ENCODE results near the gene TRPV3. TPM values are rescaled to one million over a fixed set of nuclear protein-coding genes. Genes with fewer than 3 reads are reported as not detected.
"Not testable (repeated sequence)": the region's sequence is repeated elsewhere in the genome, so short reads cannot be mapped to it uniquely, and the experiment has no call there.

The TRPV3 gene
- total and polyA plus RNA-seq, 4 donors, result 2.2 to 5.4 (median 3.7) TPM

GRCh38 chr17:3594051-3594800 is 36.6 kb upstream of the TRPV3 start:
- H3K36me3 ChIP-seq (ENCODE audit: control insufficient read depth, insufficient read depth, low read length), result peaks cover 58% of the 10 kb centered on the region
- H3K4me1 ChIP-seq (ENCODE audit: control insufficient read depth, insufficient read depth, low read length), result peaks cover 28% of the 10 kb centered on the region
- DNase-seq (ENCODE audit: low read depth in 4 of 6, low spot score in 6 of 6), result peak in 4 of 6 donors; percentile 3 to 82 (median 12)
- no peak overlapping the region for H3K4me3 ChIP-seq (ENCODE audit: low read depth, low read length)
- 62% methylated on average over 9 of the region's 11 CpGs for WGBS (ENCODE audit: insufficient coverage)
- no peak overlapping the region for H3K27ac ChIP-seq (ENCODE audit: low read depth, low read length)
- H3K9me3 ChIP-seq (ENCODE audit: control insufficient read depth, insufficient read depth, low read length), result no peaks in the 10 kb centered on the region
- H3K27me3 ChIP-seq (ENCODE audit: control insufficient read depth, insufficient read depth, low read length), result no peaks in the 10 kb centered on the region

- Histone ChIP-seq H3K9me3 (ENCODE audit: control insufficient read depth, insufficient read depth, low read length) (no peaks in the 10 kb centered on the region), H3K27me3 (ENCODE audit: control insufficient read depth, insufficient read depth, low read length) (no peaks in the 10 kb centered on the region), H3K4me1 (ENCODE audit: control insufficient read depth, insufficient read depth, low read length) (peaks cover 28% of the 10 kb centered on the region), H3K27ac (ENCODE audit: low read depth, low read length) (no peak overlapping the region), H3K36me3 (ENCODE audit: control insufficient read depth, insufficient read depth, low read length) (peaks cover 67% of the 10 kb centered on the region), H3K4me3 (ENCODE audit: low read depth, low read length) (no peak overlapping the region)
- no peak for DNase-seq (ENCODE audit: low read depth in 4 of 6, low spot score in 6 of 6)
- 96% methylated on average over 5 of the region's 5 CpGs for WGBS (ENCODE audit: insufficient coverage)
Observed at GRCh38 chr17:3593384-3593783, 35.8 kb upstream of the TRPV3 start.

- Histone ChIP-seq H3K27ac (ENCODE audit: low read depth, low read length) (no peak overlapping the region), H3K4me3 (ENCODE audit: low read depth, low read length) (no peak overlapping the region), H3K27me3 (ENCODE audit: control insufficient read depth, insufficient read depth, low read length) (no peaks in the 10 kb centered on the region), H3K36me3 (ENCODE audit: control insufficient read depth, insufficient read depth, low read length) (peaks cover 70% of the 10 kb centered on the region), H3K9me3 (ENCODE audit: control insufficient read depth, insufficient read depth, low read length) (no peaks in the 10 kb centered on the region), H3K4me1 (ENCODE audit: control insufficient read depth, insufficient read depth, low read length) (peaks cover 28% of the 10 kb centered on the region)
- no peak for DNase-seq (ENCODE audit: low read depth in 4 of 6, low spot score in 6 of 6)
- 96% methylated on average over 13 of the region's 15 CpGs for WGBS (ENCODE audit: insufficient coverage)
Observed at GRCh38 chr17:3592216-3592860, 34.7 kb upstream of the TRPV3 start.

GRCh38 chr17:3590768-3591167 is 33.2 kb upstream of the TRPV3 start:
- DNase-seq (ENCODE audit: low read depth in 4 of 6, low spot score in 6 of 6), result no peak
- Histone ChIP-seq H3K36me3 (ENCODE audit: control insufficient read depth, insufficient read depth, low read length) (peaks cover 72% of the 10 kb centered on the region), H3K9me3 (ENCODE audit: control insufficient read depth, insufficient read depth, low read length) (no peaks in the 10 kb centered on the region), H3K4me3 (ENCODE audit: low read depth, low read length) (no peak overlapping the region), H3K27me3 (ENCODE audit: control insufficient read depth, insufficient read depth, low read length) (no peaks in the 10 kb centered on the region), H3K4me1 (ENCODE audit: control insufficient read depth, insufficient read depth, low read length) (peaks cover 20% of the 10 kb centered on the region), H3K27ac (ENCODE audit: low read depth, low read length) (no peak overlapping the region)
- 88% methylated on average over 15 of the region's 15 CpGs for WGBS (ENCODE audit: insufficient coverage)

- no peaks in the 10 kb centered on the region for H3K27me3 ChIP-seq (ENCODE audit: control insufficient read depth, insufficient read depth, low read length)
- H3K36me3 ChIP-seq (ENCODE audit: control insufficient read depth, insufficient read depth, low read length), result peaks cover 77% of the 10 kb centered on the region
- DNase-seq (ENCODE audit: low read depth in 4 of 6, low spot score in 6 of 6), result no peak
- no peak overlapping the region for H3K4me3 ChIP-seq (ENCODE audit: low read depth, low read length)
- no peaks in the 10 kb centered on the region for H3K9me3 ChIP-seq (ENCODE audit: control insufficient read depth, insufficient read depth, low read length)
- 95% methylated on average over 15 of the region's 15 CpGs for WGBS (ENCODE audit: insufficient coverage)
- H3K27ac ChIP-seq (ENCODE audit: low read depth, low read length), result no peak overlapping the region
- H3K4me1 ChIP-seq (ENCODE audit: control insufficient read depth, insufficient read depth, low read length), result peaks cover 18% of the 10 kb centered on the region
Observed at GRCh38 chr17:3590231-3590630, 32.6 kb upstream of the TRPV3 start.

- 94% methylated on average over 22 of the region's 22 CpGs for WGBS (ENCODE audit: insufficient coverage)
- Histone ChIP-seq H3K27ac (ENCODE audit: low read depth, low read length) (no peak overlapping the region), H3K9me3 (ENCODE audit: control insufficient read depth, insufficient read depth, low read length) (no peaks in the 10 kb centered on the region), H3K36me3 (ENCODE audit: control insufficient read depth, insufficient read depth, low read length) (peaks cover 80% of the 10 kb centered on the region), H3K27me3 (ENCODE audit: control insufficient read depth, insufficient read depth, low read length) (no peaks in the 10 kb centered on the region), H3K4me3 (ENCODE audit: low read depth, low read length) (no peak overlapping the region), H3K4me1 (ENCODE audit: control insufficient read depth, insufficient read depth, low read length) (peaks cover 14% of the 10 kb centered on the region)
- DNase-seq (ENCODE audit: low read depth in 4 of 6, low spot score in 6 of 6), result no peak
Observed at GRCh38 chr17:3589784-3590183, 32.2 kb upstream of the TRPV3 start.

- WGBS (ENCODE audit: insufficient coverage), result 96% methylated on average over 15 of the region's 17 CpGs
- DNase-seq (ENCODE audit: low read depth in 4 of 6, low spot score in 6 of 6), result no peak
- Histone ChIP-seq H3K36me3 (ENCODE audit: control insufficient read depth, insufficient read depth, low read length) (peaks cover 79% of the 10 kb centered on the region), H3K4me1 (ENCODE audit: control insufficient read depth, insufficient read depth, low read length) (no peaks in the 10 kb centered on the region), H3K9me3 (ENCODE audit: control insufficient read depth, insufficient read depth, low read length) (no peaks in the 10 kb centered on the region), H3K27ac (ENCODE audit: low read depth, low read length) (no peak overlapping the region), H3K4me3 (ENCODE audit: low read depth, low read length) (no peak overlapping the region), H3K27me3 (ENCODE audit: control insufficient read depth, insufficient read depth, low read length) (no peaks in the 10 kb centered on the region)
Observed at GRCh38 chr17:3585826-3586225, 28.2 kb upstream of the TRPV3 start.

- DNase-seq (ENCODE audit: low read depth in 4 of 6, low spot score in 6 of 6), result no peak
- Histone ChIP-seq H3K4me3 (ENCODE audit: low read depth, low read length) (no peak overlapping the region), H3K4me1 (ENCODE audit: control insufficient read depth, insufficient read depth, low read length) (no peaks in the 10 kb centered on the region), H3K27me3 (ENCODE audit: control insufficient read depth, insufficient read depth, low read length) (no peaks in the 10 kb centered on the region), H3K9me3 (ENCODE audit: control insufficient read depth, insufficient read depth, low read length) (no peaks in the 10 kb centered on the region), H3K36me3 (ENCODE audit: control insufficient read depth, insufficient read depth, low read length) (peaks cover 71% of the 10 kb centered on the region), H3K27ac (ENCODE audit: low read depth, low read length) (no peak overlapping the region)
- WGBS (ENCODE audit: insufficient coverage), result 98% methylated on average over 6 of the region's 9 CpGs
Observed at GRCh38 chr17:3583456-3583855, 25.8 kb upstream of the TRPV3 start.

- Histone ChIP-seq H3K9me3 (ENCODE audit: control insufficient read depth, insufficient read depth, low read length) (no peaks in the 10 kb centered on the region), H3K36me3 (ENCODE audit: control insufficient read depth, insufficient read depth, low read length) (peaks cover 66% of the 10 kb centered on the region), H3K27ac (ENCODE audit: low read depth, low read length) (no peak overlapping the region), H3K4me1 (ENCODE audit: control insufficient read depth, insufficient read depth, low read length) (no peaks in the 10 kb centered on the region), H3K27me3 (ENCODE audit: control insufficient read depth, insufficient read depth, low read length) (no peaks in the 10 kb centered on the region), H3K4me3 (ENCODE audit: low read depth, low read length) (no peak overlapping the region)
- 98% methylated on average over 8 of the region's 9 CpGs for WGBS (ENCODE audit: insufficient coverage)
- DNase-seq (ENCODE audit: low read depth in 4 of 6, low spot score in 6 of 6), result no peak
Observed at GRCh38 chr17:3582915-3583314, 25.3 kb upstream of the TRPV3 start.

GRCh38 chr17:3578667-3579066 is 21.1 kb upstream of the TRPV3 start:
- peaks cover 46% of the 10 kb centered on the region for H3K36me3 ChIP-seq (ENCODE audit: control insufficient read depth, insufficient read depth, low read length)
- H3K4me1 ChIP-seq (ENCODE audit: control insufficient read depth, insufficient read depth, low read length); H3K4me3 ChIP-seq (ENCODE audit: low read depth, low read length); DNase-seq (ENCODE audit: low read depth in 4 of 6, low spot score in 6 of 6); H3K9me3 ChIP-seq (ENCODE audit: control insufficient read depth, insufficient read depth, low read length); H3K27ac ChIP-seq (ENCODE audit: low read depth, low read length); H3K27me3 ChIP-seq (ENCODE audit: control insufficient read depth, insufficient read depth, low read length): not testable (repeated sequence)
- WGBS (ENCODE audit: insufficient coverage), result 81% methylated on average over 3 of the region's 4 CpGs

Data from spinal cord (tissue), 10 donors.